Upper lobe of left lung (tissue), 4 donors: ENCODE results near the gene KIF15.

ENCODE experiments used
- POLR2A ChIP-seq, 4 donors: fragments of 450-650 bp; IDR thresholded peaks; one replicate each; pipeline ENCODE4 v1.5.1; 2016 to 2017; ENCODE audit warnings: antibody characterized with exemption in 4 of 4, mild to moderate bottlenecking in 2 of 4
- POLR2AphosphoS5 ChIP-seq, 2 donors: sonication (generic); formaldehyde crosslinking; IDR thresholded peaks; one replicate each; pipeline ENCODE4 v1.5.1; 2017; ENCODE audit warnings: antibody characterized with exemption in 2 of 2
- TF ChIP-seq, protein P1 (sequence below), 6 experiments: fragments of 450-650 bp in 4 of 6; fragments of 200-600 bp in 2 of 6; sonication (generic) in 2 of 6; IDR thresholded peaks; one replicate each; pipeline ENCODE4 v1.5.1; 2016 to 2019; ENCODE audit warnings: antibody characterized with exemption in 6 of 6

DNA sequence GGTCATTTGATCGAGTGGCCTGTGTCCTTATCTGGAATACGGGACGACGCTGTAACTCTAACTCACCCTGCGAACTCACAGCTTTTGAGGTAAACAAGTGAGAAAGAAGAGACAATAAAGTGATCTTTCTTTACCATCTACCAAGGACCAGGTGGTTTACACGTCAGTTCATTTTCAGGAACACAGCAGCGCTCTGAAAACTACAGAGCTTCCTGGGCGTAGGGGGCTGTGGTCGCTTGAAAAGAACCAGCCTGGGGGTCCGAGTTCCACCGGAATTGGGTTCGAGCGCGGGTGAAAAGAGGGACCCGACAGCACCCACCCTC, 532 bp upstream of the KIF15 start:
- TF ChIP-seq, protein P1, sequence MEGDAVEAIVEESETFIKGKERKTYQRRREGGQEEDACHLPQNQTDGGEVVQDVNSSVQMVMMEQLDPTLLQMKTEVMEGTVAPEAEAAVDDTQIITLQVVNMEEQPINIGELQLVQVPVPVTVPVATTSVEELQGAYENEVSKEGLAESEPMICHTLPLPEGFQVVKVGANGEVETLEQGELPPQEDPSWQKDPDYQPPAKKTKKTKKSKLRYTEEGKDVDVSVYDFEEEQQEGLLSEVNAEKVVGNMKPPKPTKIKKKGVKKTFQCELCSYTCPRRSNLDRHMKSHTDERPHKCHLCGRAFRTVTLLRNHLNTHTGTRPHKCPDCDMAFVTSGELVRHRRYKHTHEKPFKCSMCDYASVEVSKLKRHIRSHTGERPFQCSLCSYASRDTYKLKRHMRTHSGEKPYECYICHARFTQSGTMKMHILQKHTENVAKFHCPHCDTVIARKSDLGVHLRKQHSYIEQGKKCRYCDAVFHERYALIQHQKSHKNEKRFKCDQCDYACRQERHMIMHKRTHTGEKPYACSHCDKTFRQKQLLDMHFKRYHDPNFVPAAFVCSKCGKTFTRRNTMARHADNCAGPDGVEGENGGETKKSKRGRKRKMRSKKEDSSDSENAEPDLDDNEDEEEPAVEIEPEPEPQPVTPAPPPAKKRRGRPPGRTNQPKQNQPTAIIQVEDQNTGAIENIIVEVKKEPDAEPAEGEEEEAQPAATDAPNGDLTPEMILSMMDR (IDR thresholded peaks at IDR 0.05), result no peak
- TF ChIP-seq POLR2A (IDR thresholded peaks at IDR 0.05) (no peak), POLR2AphosphoS5 (IDR thresholded peaks at IDR 0.05) (no peak)
